ENCODE data around the gene PRKCA. TPM values are rescaled to one million over a fixed set of nuclear protein-coding genes. Genes with fewer than 3 reads are reported as not detected.

The PRKCA gene
- total and polyA plus RNA-seq, 10 of the 15 experiments (the other 5 are each of a cell fraction or from before 2014, with no cell fraction given), result 0.11 to 14.6 (median 0.72) TPM

DNA sequence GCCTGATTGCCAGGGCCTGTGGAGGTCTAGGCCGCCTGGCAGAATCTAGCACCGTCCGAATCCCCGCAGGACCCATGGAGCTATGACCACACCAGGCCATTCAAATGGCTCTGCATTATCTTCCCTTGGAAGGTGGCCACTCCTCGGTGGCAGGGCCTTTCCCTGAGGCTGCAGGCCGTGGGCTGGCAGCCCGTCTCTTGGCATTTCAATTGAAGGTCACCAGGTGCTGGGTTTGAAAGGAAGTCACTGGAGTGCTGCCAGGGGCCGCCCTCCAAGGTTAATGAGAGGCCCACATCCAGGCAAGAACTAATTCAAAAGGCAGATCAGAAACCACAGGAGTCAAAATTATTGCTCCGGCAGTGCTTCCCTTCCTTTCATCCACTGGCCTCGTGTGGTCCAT is 504.8 kb downstream of the PRKCA start:
- ChIA-PET SMC1A (ENCODE audit: uncharacterized antibody, unreplicated experiment) (no interaction called here), POLR2A (no interaction called here), RAD21 (ENCODE audit: unreplicated experiment) (no interaction called here), CTCF (no interaction called here)
- Histone ChIP-seq H3K79me2 (ENCODE audit: control insufficient read depth, insufficient read depth, low read length) (no peaks in the 10 kb centered on the region), H3K27ac (ENCODE audit: control insufficient read depth, insufficient read depth) (no peak overlapping the region), H2AFZ (ENCODE audit: control insufficient read depth, low read depth, low read length) (no peak overlapping the region), H3K4me2 (ENCODE audit: control insufficient read depth, insufficient read depth) (no peak overlapping the region), H3K36me3 (ENCODE audit: control insufficient read depth in 2 of 2, insufficient read depth in 2 of 2, low read length in 1 of 2) (no peaks in the 10 kb centered on the region), H3K4me3 (no peak overlapping the region), H3K9me3 (replicated peaks; ENCODE audit: control insufficient read depth, insufficient read depth, low read length) (no peaks in the 10 kb centered on the region), H3K9ac (ENCODE audit: control insufficient read depth, insufficient read depth, low read length) (no peak overlapping the region), H3K27me3 (replicated peaks in 1 of 2; ENCODE audit: control insufficient read depth in 2 of 2, insufficient read depth in 2 of 2, low read length in 1 of 2) (no peaks in the 10 kb centered on the region), H3K4me1 (ENCODE audit: control insufficient read depth, insufficient read depth, low read length) (no peaks in the 10 kb centered on the region), H4K20me1 (ENCODE audit: control insufficient read depth, insufficient read depth) (no peaks in the 10 kb centered on the region)
- ATAC-seq (no peak), FAIRE-seq (no peak), DNase-seq (ENCODE audit: low read depth, low spot score) (no peak)
- BruUV-seq (replicated peaks), result no TSS peak
- in situ Hi-C loops (cut with MboI) (no loop called here), intact Hi-C loops (cut with micrococcal nuclease; ENCODE audit: unreplicated experiment) (no loop called here)
- 21% methylated on average over 10 of the region's 10 CpGs for WGBS (ENCODE audit: insufficient coverage, insufficient replicate concordance, low lambda C conversion rate, missing lambda C conversion rate)
- TF ChIP-seq YBX1 (IDR thresholded peaks at IDR 0.05) (no peak), NKRF (conservative IDR thresholded peaks at IDR 0.05) (no peak), RAD21 (IDR thresholded peaks at IDR 0.05; ENCODE audit: insufficient read depth, low read depth, low read length) (no peak), FOXM1 (IDR thresholded peaks at IDR 0.05; ENCODE audit: low read depth, low read length) (no peak), JUND (IDR thresholded peaks at IDR 0.05; ENCODE audit: low read depth, low read length) (no peak)

GRCh38 chr17:66809408-66809807 is 507.0 kb downstream of the PRKCA start:
- in situ Hi-C loops (cut with MboI), result no loop called here
- WGBS (ENCODE audit: insufficient coverage, insufficient replicate concordance, low lambda C conversion rate, missing lambda C conversion rate), result 19% methylated on average over 5 of the region's 5 CpGs
- Histone ChIP-seq H3K4me1 (ENCODE audit: control insufficient read depth, insufficient read depth, low read length) (no peaks in the 10 kb centered on the region), H3K9ac (ENCODE audit: control insufficient read depth, insufficient read depth, low read length) (no peak overlapping the region), H3K4me3 (no peak overlapping the region), H3K27ac (ENCODE audit: control insufficient read depth, insufficient read depth) (no peak overlapping the region), H2AFZ (ENCODE audit: control insufficient read depth, low read depth, low read length) (no peak overlapping the region), H4K20me1 (ENCODE audit: control insufficient read depth, insufficient read depth) (no peaks in the 10 kb centered on the region), H3K9me3 (replicated peaks; ENCODE audit: control insufficient read depth, insufficient read depth, low read length) (no peaks in the 10 kb centered on the region), H3K4me2 (ENCODE audit: control insufficient read depth, insufficient read depth) (no peak overlapping the region), H3K79me2 (ENCODE audit: control insufficient read depth, insufficient read depth, low read length) (no peaks in the 10 kb centered on the region), H3K36me3 (ENCODE audit: control insufficient read depth in 2 of 2, insufficient read depth in 2 of 2, low read length in 1 of 2) (no peaks in the 10 kb centered on the region), H3K27me3 (replicated peaks in 1 of 2; ENCODE audit: control insufficient read depth in 2 of 2, insufficient read depth in 2 of 2, low read length in 1 of 2) (0 out of 4 replicates have a peak, but pooled peaks cover 0 to 2% of the 10 kb centered on the region in 2 experiments)
- ChIA-PET CTCF (no interaction called here), POLR2A (no interaction called here), RAD21 (ENCODE audit: unreplicated experiment) (no interaction called here), SMC1A (ENCODE audit: uncharacterized antibody, unreplicated experiment) (no interaction called here)
- no peak for DNase-seq (ENCODE audit: low read depth, low spot score)
- BruUV-seq (replicated peaks), result no TSS peak
- intact Hi-C loops (cut with micrococcal nuclease; ENCODE audit: unreplicated experiment), result no loop called here
- FAIRE-seq, result no peak
- ATAC-seq, result no peak
- TF ChIP-seq TARDBP (IDR thresholded peaks at IDR 0.05; ENCODE audit: borderline replicate concordance) (no peak), ESRRA (IDR thresholded peaks at IDR 0.05; ENCODE audit: low read length) (no peak), NKRF (conservative IDR thresholded peaks at IDR 0.05) (no peak), JUNB (IDR thresholded peaks at IDR 0.05) (no peak), CHD1 (IDR thresholded peaks at IDR 0.05; ENCODE audit: low read depth, low read length) (no peak), LARP7 (IDR thresholded peaks at IDR 0.05) (no peak), KLF5 (IDR thresholded peaks at IDR 0.05; ENCODE audit: partially characterized antibody) (no peak), NR2C2 (IDR thresholded peaks at IDR 0.05; ENCODE audit: borderline replicate concordance, control insufficient read depth, insufficient read length, low read depth) (no peak), MAX (IDR thresholded peaks at IDR 0.05; ENCODE audit: low read depth, low read length) (no peak), IKZF1 (conservative IDR thresholded peaks at IDR 0.05) (no peak)

Data from GM12878 (cell line).